ENCODE results near the gene SSTR5. TPM values are rescaled to one million over a fixed set of nuclear protein-coding genes. Genes with fewer than 3 reads are reported as not detected.

SSTR5 gene
- total RNA-seq, 2 experiments from 2014 or later: not detected

DNA sequence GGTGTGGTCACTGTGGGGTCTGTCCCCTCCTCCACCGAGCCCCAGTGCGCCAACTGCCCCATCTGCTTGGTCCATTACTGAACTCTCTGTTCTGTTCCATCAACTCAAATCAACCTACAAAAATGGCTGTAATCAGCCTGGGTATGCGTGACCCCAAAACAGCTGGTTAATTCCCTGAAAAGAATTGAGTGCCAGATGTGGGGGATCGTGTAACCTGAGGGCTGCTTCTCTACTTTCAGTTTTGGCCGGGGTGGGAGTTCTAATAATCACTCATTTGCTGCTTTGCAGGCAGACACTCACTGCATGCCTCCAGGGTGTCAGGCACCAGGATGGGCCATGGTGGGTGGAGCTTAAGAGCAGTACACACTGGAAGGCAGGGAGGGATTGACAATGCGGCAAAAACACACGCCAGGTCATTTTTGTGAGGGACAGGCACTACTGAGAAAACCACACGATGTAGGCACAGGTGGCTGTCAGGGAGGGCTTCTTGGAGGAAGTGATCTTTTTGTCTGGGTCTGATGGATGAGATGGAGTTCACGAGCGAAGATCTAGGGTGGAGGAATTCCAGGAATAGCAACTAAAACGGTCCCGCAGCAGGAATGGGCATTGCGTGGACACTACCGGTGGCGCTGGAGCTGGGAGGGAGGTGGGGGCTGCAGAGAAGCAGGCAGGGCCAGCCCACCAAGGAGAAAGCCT lies 30.4 kb upstream of the SSTR5 start:
- no peak for DNase-seq
- no peak overlapping the region for H3K4me3 Mint-ChIP-seq
- ATAC-seq: no peak
- H3K27me3 Mint-ChIP-seq: peaks cover 3% of the 10 kb centered on the region
- no peak overlapping the region for H3K27ac Mint-ChIP-seq
- H3K4me1 Mint-ChIP-seq: no peaks in the 10 kb centered on the region
- intact Hi-C loops (cut with DNase I, micrococcal nuclease): no loop called here
- ChIA-PET POLR2A (no interaction called here), CTCF (interaction anchor here (1.0 kb wide), 1 partner anchor 15 kb away, joined by 4 read pairs; no protein-coding TSS in a partner anchor)
- H3K9me3 Mint-ChIP-seq (ENCODE audit: low read depth): no peaks in the 10 kb centered on the region
- no peaks in the 10 kb centered on the region for H3K36me3 Mint-ChIP-seq (ENCODE audit: low read depth)

- ChIA-PET POLR2A (no interaction called here), CTCF (interaction anchor here (1.0 kb wide), 1 partner anchor 14 kb away, joined by 4 read pairs; no protein-coding TSS in a partner anchor)
- ATAC-seq: no peak
- Mint-ChIP-seq H3K4me3 (no peak overlapping the region), H3K27me3 (peaks cover 3% of the 10 kb centered on the region), H3K36me3 (ENCODE audit: low read depth) (no peaks in the 10 kb centered on the region), H3K9me3 (ENCODE audit: low read depth) (no peaks in the 10 kb centered on the region), H3K4me1 (no peaks in the 10 kb centered on the region), H3K27ac (no peak overlapping the region)
- DNase-seq: no peak
- intact Hi-C loops (cut with DNase I, micrococcal nuclease): no loop called here
Measured at GRCh38 chr16:1042866-1043265, 29.7 kb upstream of the SSTR5 start.

GRCh38 chr16:1043881-1044451 lies 28.6 kb upstream of the SSTR5 start:
- intact Hi-C loops (cut with DNase I, micrococcal nuclease): no loop called here
- DNase-seq (no peak), ATAC-seq (no peak)
- H3K27ac Mint-ChIP-seq: no peak overlapping the region
- CTCF ChIA-PET: interaction anchor here (0.7 kb wide), 1 partner anchor 177 kb away, joined by 4 read pairs; no protein-coding TSS in a partner anchor
- H3K36me3 Mint-ChIP-seq (ENCODE audit: low read depth): no peaks in the 10 kb centered on the region
- peaks cover 3% of the 10 kb centered on the region for H3K27me3 Mint-ChIP-seq
- POLR2A ChIA-PET: no interaction called here
- no peaks in the 10 kb centered on the region for H3K4me1 Mint-ChIP-seq
- no peak overlapping the region for H3K4me3 Mint-ChIP-seq
- H3K9me3 Mint-ChIP-seq (ENCODE audit: low read depth): no peaks in the 10 kb centered on the region

GRCh38 chr16:1044460-1045309 lies 27.9 kb upstream of the SSTR5 start:
- peaks cover 3% of the 10 kb centered on the region for H3K27me3 Mint-ChIP-seq
- intact Hi-C loops (cut with DNase I, micrococcal nuclease): no loop called here
- no peaks in the 10 kb centered on the region for H3K36me3 Mint-ChIP-seq (ENCODE audit: low read depth)
- no peaks in the 10 kb centered on the region for H3K9me3 Mint-ChIP-seq (ENCODE audit: low read depth)
- ChIA-PET POLR2A (no interaction called here), CTCF (interaction anchor here (1.1 kb wide), 1 partner anchor 11 kb away, joined by 3 read pairs; no protein-coding TSS in a partner anchor)
- DNase-seq: no peak
- no peaks in the 10 kb centered on the region for H3K4me1 Mint-ChIP-seq
- ATAC-seq: no peak
- H3K27ac Mint-ChIP-seq: no peak overlapping the region
- no peak overlapping the region for H3K4me3 Mint-ChIP-seq

- H3K9me3 Mint-ChIP-seq (ENCODE audit: low read depth): no peaks in the 10 kb centered on the region
- POLR2A ChIA-PET: no interaction called here
- no peaks in the 10 kb centered on the region for H3K4me1 Mint-ChIP-seq
- ATAC-seq (no peak), DNase-seq (no peak)
- no peak overlapping the region for H3K4me3 Mint-ChIP-seq
- CTCF ChIA-PET: interaction anchor here (1.1 kb wide), 1 partner anchor 10 kb away, joined by 3 read pairs; no protein-coding TSS in a partner anchor
- H3K36me3 Mint-ChIP-seq (ENCODE audit: low read depth): no peaks in the 10 kb centered on the region
- no peak overlapping the region for H3K27ac Mint-ChIP-seq
- intact Hi-C loops (cut with DNase I, micrococcal nuclease): no loop called here
- peaks cover 3% of the 10 kb centered on the region for H3K27me3 Mint-ChIP-seq
Measured at GRCh38 chr16:1045310-1045992, 27.1 kb upstream of the SSTR5 start.

GRCh38 chr16:1045993-1046911 lies 26.3 kb upstream of the SSTR5 start:
- no peak overlapping the region for H3K4me3 Mint-ChIP-seq
- CTCF ChIA-PET: no interaction called here
- intact Hi-C loops (cut with DNase I, micrococcal nuclease): no loop called here
- H3K9me3 Mint-ChIP-seq (ENCODE audit: low read depth): no peaks in the 10 kb centered on the region
- POLR2A ChIA-PET: no interaction called here
- H3K27ac Mint-ChIP-seq: no peak overlapping the region
- ATAC-seq (no peak), DNase-seq (no peak)
- H3K36me3 Mint-ChIP-seq (ENCODE audit: low read depth): no peaks in the 10 kb centered on the region
- H3K27me3 Mint-ChIP-seq: peaks cover 3% of the 10 kb centered on the region
- H3K4me1 Mint-ChIP-seq: no peaks in the 10 kb centered on the region

GRCh38 chr16:1047123-1047522 lies 25.4 kb upstream of the SSTR5 start:
- Mint-ChIP-seq H3K27me3 (peaks cover 3% of the 10 kb centered on the region), H3K4me1 (no peaks in the 10 kb centered on the region), H3K4me3 (no peak overlapping the region), H3K9me3 (ENCODE audit: low read depth) (no peaks in the 10 kb centered on the region), H3K36me3 (ENCODE audit: low read depth) (no peaks in the 10 kb centered on the region), H3K27ac (no peak overlapping the region)
- ATAC-seq: no peak
- ChIA-PET CTCF (interaction anchor here (0.7 kb wide), 1 partner anchor 146 kb away, joined by 3 read pairs; no protein-coding TSS in a partner anchor), POLR2A (no interaction called here)
- DNase-seq: no peak
- intact Hi-C loops (cut with DNase I, micrococcal nuclease): no loop called here

DNA sequence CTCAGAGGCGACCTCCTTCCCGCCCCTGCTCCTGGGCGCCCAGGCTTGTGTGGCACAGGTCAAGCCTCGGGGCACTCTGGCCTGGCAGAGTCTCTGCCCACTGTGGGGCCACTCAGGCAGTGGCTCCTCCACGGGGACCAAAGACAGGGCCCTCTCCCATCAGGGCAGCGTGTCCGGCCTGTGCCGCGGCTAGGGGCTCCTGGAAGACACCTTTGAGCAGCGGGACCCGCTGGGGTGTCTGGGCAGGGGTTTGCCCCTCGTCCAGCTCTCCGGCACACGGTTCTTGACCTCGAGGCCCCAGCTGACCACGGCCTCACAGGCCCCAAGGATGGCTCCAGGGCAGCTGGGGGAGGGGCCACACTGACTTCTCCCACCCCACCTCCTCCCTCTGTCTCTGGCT lies 24.7 kb upstream of the SSTR5 start:
- ATAC-seq (no peak), DNase-seq (no peak)
- Mint-ChIP-seq H3K9me3 (ENCODE audit: low read depth) (no peaks in the 10 kb centered on the region), H3K36me3 (ENCODE audit: low read depth) (no peaks in the 10 kb centered on the region), H3K27me3 (no peaks in the 10 kb centered on the region), H3K4me1 (no peaks in the 10 kb centered on the region), H3K4me3 (no peak overlapping the region), H3K27ac (no peak overlapping the region)
- ChIA-PET CTCF (no interaction called here), POLR2A (no interaction called here)
- intact Hi-C loops (cut with DNase I, micrococcal nuclease): no loop called here

DNA sequence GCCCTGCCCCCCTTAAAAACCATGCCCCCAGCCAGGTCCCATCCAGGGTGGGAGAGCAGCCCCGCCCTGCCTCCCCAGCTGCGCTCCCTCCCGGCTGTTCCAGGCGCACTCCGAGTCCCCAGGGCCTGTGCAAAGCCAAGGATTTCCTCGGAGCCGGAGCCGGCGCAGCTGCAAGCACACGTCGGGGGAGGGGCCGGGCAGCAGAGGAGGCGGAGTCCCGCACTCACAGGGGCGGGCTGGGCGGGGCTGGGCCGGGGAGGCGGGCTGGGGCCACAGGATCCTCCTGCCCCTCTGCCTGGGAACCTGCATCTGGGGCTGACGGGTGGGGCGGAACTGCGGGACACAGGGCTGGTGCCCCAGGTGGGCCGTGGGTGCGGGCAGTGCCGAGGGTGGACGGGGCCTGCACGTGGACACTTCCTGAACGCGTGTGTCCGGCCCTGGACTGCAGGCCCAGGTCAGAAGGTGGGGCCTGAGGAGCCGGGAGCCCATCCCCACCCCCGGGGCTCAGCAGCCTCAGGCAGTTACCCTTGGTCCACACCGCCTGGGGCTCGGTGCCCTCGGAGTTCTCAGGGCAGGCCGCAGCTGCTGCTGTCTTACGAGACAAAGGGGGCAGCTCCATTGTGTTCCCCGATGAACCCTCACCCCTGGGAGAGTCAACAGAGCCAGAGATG lies 24.0 kb upstream of the SSTR5 start:
- no peak overlapping the region for H3K27ac Mint-ChIP-seq
- intact Hi-C loops (cut with DNase I, micrococcal nuclease): no loop called here
- POLR2A ChIA-PET: no interaction called here
- ATAC-seq (peak; percentile 71), DNase-seq (peak; percentile 62)
- H3K36me3 Mint-ChIP-seq (ENCODE audit: low read depth): no peaks in the 10 kb centered on the region
- no peaks in the 10 kb centered on the region for H3K9me3 Mint-ChIP-seq (ENCODE audit: low read depth)
- H3K4me3 Mint-ChIP-seq: no peak overlapping the region
- H3K27me3 Mint-ChIP-seq: no peaks in the 10 kb centered on the region
- CTCF ChIA-PET: no interaction called here
- no peaks in the 10 kb centered on the region for H3K4me1 Mint-ChIP-seq

DNA sequence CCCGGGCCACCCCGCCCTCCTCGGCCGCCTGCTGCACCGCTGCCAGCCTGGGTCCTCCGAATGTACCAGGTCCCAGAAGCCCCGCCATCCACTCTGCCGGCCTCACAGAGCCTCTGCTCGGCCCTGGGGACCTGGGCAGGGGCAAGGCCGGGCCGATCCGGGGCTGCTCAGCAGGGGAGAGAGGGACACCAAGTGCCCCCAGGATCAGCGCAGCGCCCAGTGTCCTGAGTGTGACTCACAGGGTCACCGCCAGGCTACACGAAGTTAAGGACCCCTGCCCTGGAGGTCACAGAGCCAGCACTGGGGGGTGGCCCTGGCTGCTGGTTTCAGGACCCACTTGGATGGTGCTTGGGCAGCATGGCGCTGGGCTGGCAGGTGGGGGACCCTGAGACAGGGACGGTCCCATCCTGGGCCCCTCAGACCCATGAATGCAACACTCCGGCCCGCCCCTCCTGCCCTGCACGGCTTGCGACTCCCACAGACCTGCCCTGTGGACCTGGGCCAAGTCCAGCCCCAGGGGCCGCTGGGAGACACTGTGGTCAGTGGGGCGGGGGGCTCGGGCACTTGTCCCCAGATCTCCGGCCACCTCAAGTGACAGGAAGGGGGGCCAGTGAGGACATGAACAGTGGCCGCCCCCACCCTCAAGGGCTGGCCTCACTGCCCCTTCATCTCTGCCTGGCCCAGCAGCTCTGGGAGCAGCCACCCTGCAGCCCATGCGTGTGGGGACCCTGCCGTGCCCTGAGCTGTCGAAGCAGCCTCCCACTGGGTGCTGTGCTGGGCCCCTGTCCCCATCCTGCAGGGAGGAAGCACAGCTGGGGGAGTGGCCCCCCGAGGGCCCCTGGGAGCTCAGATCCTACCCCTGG lies 23.2 kb upstream of the SSTR5 start:
- Mint-ChIP-seq H3K9me3 (ENCODE audit: low read depth) (no peaks in the 10 kb centered on the region), H3K4me1 (no peaks in the 10 kb centered on the region), H3K27ac (no peak overlapping the region), H3K4me3 (no peak overlapping the region), H3K36me3 (ENCODE audit: low read depth) (no peaks in the 10 kb centered on the region), H3K27me3 (no peaks in the 10 kb centered on the region)
- ATAC-seq: no peak
- ChIA-PET POLR2A (no interaction called here), CTCF (no interaction called here)
- DNase-seq: no peak
- intact Hi-C loops (cut with DNase I, micrococcal nuclease): no loop called here

Measured in activated CD4-positive, alpha-beta T cell treated with anti-CD3 and anti-CD28 coated beads for 36 hours (primary cell).